T-helper 9 cell (primary cell): ENCODE results near the gene BABAM2.

Experiments used
- DNase-seq: peaks from one replicate; pipeline ENCODE4 v3.0.0-alpha.2; 2020

The BABAM2 gene

GRCh38 chr2:28168376-28168775 is 277.8 kb downstream of the BABAM2 start:
- no peak for DNase-seq

GRCh38 chr2:28169492-28169891 is 279.0 kb downstream of the BABAM2 start:
- DNase-seq = no peak

DNA sequence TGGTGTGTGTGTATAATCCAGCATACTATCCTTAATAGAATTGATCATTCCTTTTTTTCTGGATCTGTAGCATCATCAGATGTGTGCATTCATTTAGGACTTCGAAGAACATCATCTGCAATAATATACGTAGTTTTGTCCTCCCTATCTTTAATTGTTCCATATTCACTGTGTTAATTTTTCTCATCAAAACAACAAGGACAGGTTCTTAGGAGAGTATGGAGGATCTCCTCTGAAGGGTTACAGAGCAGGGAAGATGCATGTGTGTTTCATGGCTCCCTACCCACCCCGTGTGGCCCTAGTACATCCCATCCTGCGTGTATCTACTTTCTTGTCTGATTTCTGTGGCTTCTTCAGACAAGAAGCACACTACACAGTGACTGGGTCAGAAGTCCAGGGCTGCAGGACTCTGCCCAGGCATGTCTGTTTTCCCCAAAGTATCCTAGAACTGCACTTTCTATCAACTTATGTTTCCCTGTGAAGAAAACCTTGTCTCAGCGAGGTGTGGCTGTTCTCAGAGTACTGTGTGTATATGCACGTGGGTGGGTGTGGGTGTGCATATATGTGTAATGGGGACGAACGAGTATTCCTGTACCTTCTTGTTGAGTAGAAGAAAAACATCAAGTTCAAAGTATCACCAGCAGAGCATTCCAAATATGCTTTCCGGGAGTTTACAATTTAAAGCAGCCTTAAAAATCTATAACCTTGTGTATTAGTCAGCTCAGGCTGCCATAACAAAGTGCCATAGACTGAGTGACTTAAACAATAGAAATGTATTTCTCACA is 281.8 kb downstream of the BABAM2 start:
- DNase-seq = no peak

- DNase-seq = no peak
These were observed 282.8 kb downstream of the BABAM2 start for GRCh38 chr2:28173377-28173776.

- no peak for DNase-seq
These were observed 283.7 kb downstream of the BABAM2 start for GRCh38 chr2:28174211-28174610.

DNA sequence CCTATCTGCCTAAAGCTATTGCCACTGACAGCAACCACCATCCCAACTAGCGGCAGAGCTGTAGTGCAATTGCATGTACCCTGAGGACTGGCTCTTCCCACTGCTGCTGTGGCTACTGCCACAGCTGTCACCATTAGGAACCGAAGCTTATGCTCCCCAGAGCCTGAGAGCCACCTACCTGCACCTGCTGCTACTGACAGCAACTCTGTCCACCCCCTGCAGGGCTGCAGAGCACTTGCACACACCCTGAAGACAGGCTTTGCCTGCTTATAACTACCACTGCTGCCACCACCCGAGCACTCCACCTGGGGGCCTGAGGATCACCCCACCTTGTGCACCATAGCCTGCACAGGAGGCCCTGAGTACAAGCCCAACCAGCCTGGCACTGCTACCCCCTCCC is 284.5 kb downstream of the BABAM2 start:
- no peak for DNase-seq

GRCh38 chr2:28178946-28179345 is 288.4 kb downstream of the BABAM2 start:
- DNase-seq = no peak

DNA sequence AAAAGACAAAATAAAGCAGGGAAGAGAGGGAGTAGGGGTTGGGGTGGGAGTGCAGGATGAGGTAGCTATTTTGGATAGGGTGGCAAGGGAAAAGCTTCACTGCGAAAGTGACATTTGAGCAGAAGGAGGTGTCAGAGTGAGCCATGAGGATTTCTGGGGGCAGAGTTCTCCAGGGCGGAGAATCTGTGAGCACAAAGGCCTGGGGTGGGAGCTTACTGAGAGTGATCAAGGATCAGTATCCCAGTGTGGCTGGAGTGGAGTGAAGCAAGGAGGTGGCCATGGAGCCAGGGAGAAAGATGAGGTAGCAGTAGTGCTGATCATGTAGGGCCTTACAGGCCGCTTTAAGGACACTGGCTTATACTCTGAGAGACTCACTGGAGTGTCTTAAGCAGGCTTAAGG is 291.3 kb downstream of the BABAM2 start:
- DNase-seq = no peak

- DNase-seq = no peak
These were observed 291.8 kb downstream of the BABAM2 start for GRCh38 chr2:28182348-28182747.

- no peak for DNase-seq
These were observed 294.6 kb downstream of the BABAM2 start for GRCh38 chr2:28185153-28185552.

GRCh38 chr2:28185891-28186290 is 295.4 kb downstream of the BABAM2 start:
- no peak for DNase-seq

- DNase-seq = no peak
These were observed 296.7 kb downstream of the BABAM2 start for GRCh38 chr2:28187186-28187585.

- DNase-seq = no peak
These were observed 297.9 kb downstream of the BABAM2 start for GRCh38 chr2:28188436-28188835.

DNA sequence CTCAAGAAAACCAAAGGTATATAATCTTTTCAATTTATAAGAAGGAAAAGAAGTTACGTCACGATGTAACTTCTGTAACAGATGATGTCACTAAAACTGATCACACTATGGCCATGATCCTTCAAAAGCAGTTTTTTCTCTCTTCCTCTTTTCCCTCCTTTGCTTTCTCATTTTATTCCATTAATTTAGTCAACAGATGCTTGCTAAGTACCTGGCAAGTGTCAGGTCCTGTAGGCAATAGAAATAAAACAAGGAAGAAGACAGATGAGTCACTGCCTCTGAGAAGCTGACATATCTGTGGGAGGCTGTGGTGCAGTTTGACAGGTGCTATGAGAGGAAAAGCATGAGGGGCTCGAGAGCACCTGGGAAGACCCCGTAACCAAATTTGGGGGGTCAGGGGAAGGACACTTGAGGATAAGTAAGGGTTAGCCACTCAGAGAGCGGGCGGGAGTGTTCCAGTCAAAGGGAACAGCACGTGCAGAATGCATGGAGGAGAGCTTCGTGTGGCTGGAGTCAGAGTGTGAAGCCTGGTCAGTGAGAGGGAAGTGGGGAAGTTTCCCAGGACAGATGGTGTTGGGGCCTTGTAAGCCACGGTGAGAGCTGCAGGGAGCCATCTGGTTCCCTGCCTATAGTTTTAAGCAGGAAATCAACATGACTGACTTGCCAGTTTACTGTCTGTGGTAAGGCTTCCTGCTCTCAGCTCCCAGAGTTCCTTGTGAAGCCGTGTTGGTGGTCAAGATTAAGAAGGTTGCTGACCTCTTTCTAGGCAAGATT is 303.3 kb downstream of the BABAM2 start:
- no peak for DNase-seq

- no peak for DNase-seq
These were observed 309.6 kb downstream of the BABAM2 start for GRCh38 chr2:28199995-28200679.

DNA sequence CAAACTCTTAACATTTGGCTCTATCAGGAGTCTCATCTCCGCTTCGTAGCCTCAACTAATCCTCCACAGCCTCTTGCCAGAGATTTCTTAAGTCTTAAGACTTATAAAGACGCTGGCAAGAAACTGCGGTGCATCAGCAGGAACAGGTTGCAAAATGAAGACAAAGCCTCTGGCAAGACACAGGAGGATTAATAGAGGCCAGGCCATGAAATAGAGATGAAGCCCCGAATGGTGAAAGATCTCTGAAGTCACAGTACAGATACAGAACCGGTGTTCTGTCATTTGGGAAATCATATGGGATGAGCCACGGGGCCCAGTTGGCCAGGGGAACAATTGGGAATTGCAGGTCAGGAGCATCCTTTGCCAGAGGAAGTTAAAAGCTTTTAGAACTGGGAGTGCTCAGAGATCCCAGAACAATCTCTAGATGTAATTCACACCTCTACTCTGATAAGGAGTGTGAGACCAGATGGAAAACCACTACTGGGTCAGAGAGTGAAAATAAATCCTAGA is 311.2 kb downstream of the BABAM2 start:
- no peak for DNase-seq

GRCh38 chr2:28202719-28203118 is 312.2 kb downstream of the BABAM2 start:
- DNase-seq = no peak

- DNase-seq = no peak
These were observed 316.2 kb downstream of the BABAM2 start for GRCh38 chr2:28206762-28207161.

- DNase-seq = no peak
These were observed 318.7 kb downstream of the BABAM2 start for GRCh38 chr2:28209261-28209691.

GRCh38 chr2:28209864-28210263 is 319.3 kb downstream of the BABAM2 start:
- DNase-seq = no peak

- DNase-seq = no peak
These were observed 320.0 kb downstream of the BABAM2 start for GRCh38 chr2:28210535-28210934.

DNA sequence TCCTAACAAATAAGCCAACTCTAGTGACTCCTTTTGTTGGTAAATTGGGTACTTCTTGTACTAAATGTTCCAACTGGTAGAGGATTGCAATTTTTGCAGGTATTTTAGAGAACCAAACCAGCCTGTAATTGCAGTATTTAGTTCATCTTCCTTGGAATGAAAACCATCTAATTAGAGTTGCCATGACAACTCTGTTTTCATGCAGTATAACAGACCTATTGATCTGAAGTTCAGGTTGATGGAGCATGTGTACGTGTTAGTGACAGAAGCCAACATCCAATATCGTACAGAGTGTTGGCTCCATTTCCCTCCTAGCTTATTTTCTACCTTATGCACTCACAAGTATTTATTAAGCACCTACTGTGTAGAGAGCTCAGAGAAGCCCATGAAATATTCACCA is 325.8 kb downstream of the BABAM2 start:
- DNase-seq = no peak

GRCh38 chr2:28217042-28217740 is 326.7 kb downstream of the BABAM2 start:
- no peak for DNase-seq
